Ovary (tissue), 9 donors: Measurements from ENCODE around the gene MYO5B. TPM values are rescaled to one million over a fixed set of nuclear protein-coding genes. Genes with fewer than 3 reads are reported as not detected.

ENCODE experiments used
- DNase-seq, 5 donors: peaks; one replicate each; pipeline ENCODE4 v3.0.0-alpha.2; 2019 to 2020
- H3K27ac ChIP-seq, 2 donors: fragments of 200-600 bp; one replicate each; pipeline versions ENCODE4 v1.5.1 to v1.8.0; 2019 to 2022
- H3K27me3 ChIP-seq: fragments of 200-600 bp; one replicate; pipeline ENCODE4 v1.8.0; 2022
- H3K36me3 ChIP-seq: fragments of 200-600 bp; sonication (generic); one replicate; pipeline ENCODE4 v1.5.1; 2019
- H3K4me1 ChIP-seq: one replicate; pipeline ENCODE4 v1.8.1; 2013; ENCODE audit warnings: mild to moderate bottlenecking, moderate library complexity; ENCODE audit not compliant: insufficient read depth
- H3K4me3 ChIP-seq: fragments of 200-600 bp; sonication (generic); one replicate; pipeline ENCODE4 v1.5.1; 2017
- H3K9me3 ChIP-seq, 2 donors: fragments of 200-600 bp in 1 of 2; sonication (generic) in 1 of 2; one replicate each; pipeline versions ENCODE4 v1.5.1 to v1.8.1; 2013 to 2019; ENCODE audit warnings: mild to moderate bottlenecking in 1 of 2, moderate library complexity in 1 of 2
- EP300 ChIP-seq: sonication (generic); formaldehyde crosslinking; IDR thresholded peaks from one replicate; pipeline ENCODE4 v1.6.1; 2017; ENCODE audit warnings: antibody characterized with exemption
- POLR2A ChIP-seq: fragments of 450-650 bp; IDR thresholded peaks from one replicate; pipeline ENCODE4 v1.6.1; 2017; ENCODE audit warnings: antibody characterized with exemption, mild to moderate bottlenecking, moderate library complexity
- WGBS, 3 donors: extraction: QIAGEN DNeasy Blood & Tissue Kit in 1 of 3; methylation state at CpG; one replicate each; pipeline versions ENCODE4 v1.1.5 to v1.1.7; 2013 to 2017; 5-methylcytosine and 5-hydroxymethylcytosine counted together
- intact Hi-C, 4 donors: fragments of 100-400 bp; cut with DNase I; formaldehyde crosslinking; loops; one replicate each; pipeline versions ENCODE4 v1.11.0 to v1.15.1; 2022 to 2023
- polyA plus RNA-seq, 2 donors: library from polyadenylated mRNA; stranded (reverse); fragments of 200-250 nt in 1 of 2; fragments of 350-450 nt in 1 of 2; fragmentation: Illumina TruSeq in 1 of 2; extraction: RNeasy Lipid Tissue Mini Kit (QIAGEN cat#74804) in 1 of 2; gene quantifications; one replicate each; pipeline ENCODE4 v1.2.3, GENCODE V29; 2013 to 2014
- total RNA-seq, 7 donors: library from RNA; depleted of rRNA in 2 of 7; stranded (reverse); fragments of >200 nt in 2 of 7; fragmentation: NEBNext Ultra II Directional in 3 of 7; extraction: Animal tissue kit (Norgen Biotek cat#: 25700) in 3 of 7; gene quantifications; one replicate each; pipeline versions ENCODE4 v1.1.0 to v1.2.4, GENCODE V29; 2016 to 2023
- TF ChIP-seq, protein P1 (sequence below), 3 donors: fragments of 450-650 bp in 2 of 3; fragments of 200-600 bp in 1 of 3; IDR thresholded peaks; one replicate each; pipeline versions ENCODE4 v1.5.1 to v1.8.0; 2016 to 2022; ENCODE audit warnings: antibody characterized with exemption in 3 of 3, mild to moderate bottlenecking in 1 of 3
- donor health status: DM: no; HTN: no; CAD: no; lungs with moderate emphysema.
- donor health status: DM: no; HTN: no; CAD: no.
- donor health status: Bipolar disorder and iron deficiency.
- donor health status: DM: yes; HTN: yes; CAD: no.
- donor health status: DM: no; HTN: no; CAD: no.
- donor health status: DM: yes; HTN: yes; CAD: no.

MYO5B gene
- total and polyA plus RNA-seq, 9 donors: 0.25 to 25.5 (median 1.5) TPM

DNA sequence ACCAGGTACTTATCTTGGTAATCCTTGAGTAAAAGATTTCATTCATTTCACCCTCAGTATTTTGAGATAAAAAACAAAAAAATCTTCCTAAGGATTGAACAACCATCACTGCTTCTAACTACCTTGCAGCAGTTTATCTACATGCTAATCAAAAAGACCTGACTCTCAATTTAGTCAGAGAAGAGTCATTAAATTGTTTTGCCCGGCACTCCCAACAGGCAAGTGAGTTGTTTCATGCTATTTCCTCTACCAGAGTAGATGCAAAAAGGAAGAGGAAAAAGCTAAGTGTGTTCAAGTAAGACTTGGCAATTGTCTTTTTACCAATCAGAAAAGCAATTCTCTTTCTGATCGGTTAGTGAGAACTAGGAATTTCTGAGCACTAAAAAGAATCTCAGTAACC lies 39.5 kb downstream of the MYO5B start:
- H3K4me1 ChIP-seq: no peaks in the 10 kb centered on the region
- H3K4me3 ChIP-seq: no peak overlapping the region
- TF ChIP-seq POLR2A: no peak
- TF ChIP-seq, protein P1, sequence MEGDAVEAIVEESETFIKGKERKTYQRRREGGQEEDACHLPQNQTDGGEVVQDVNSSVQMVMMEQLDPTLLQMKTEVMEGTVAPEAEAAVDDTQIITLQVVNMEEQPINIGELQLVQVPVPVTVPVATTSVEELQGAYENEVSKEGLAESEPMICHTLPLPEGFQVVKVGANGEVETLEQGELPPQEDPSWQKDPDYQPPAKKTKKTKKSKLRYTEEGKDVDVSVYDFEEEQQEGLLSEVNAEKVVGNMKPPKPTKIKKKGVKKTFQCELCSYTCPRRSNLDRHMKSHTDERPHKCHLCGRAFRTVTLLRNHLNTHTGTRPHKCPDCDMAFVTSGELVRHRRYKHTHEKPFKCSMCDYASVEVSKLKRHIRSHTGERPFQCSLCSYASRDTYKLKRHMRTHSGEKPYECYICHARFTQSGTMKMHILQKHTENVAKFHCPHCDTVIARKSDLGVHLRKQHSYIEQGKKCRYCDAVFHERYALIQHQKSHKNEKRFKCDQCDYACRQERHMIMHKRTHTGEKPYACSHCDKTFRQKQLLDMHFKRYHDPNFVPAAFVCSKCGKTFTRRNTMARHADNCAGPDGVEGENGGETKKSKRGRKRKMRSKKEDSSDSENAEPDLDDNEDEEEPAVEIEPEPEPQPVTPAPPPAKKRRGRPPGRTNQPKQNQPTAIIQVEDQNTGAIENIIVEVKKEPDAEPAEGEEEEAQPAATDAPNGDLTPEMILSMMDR (IDR thresholded peaks at IDR 0.05): no peak
- TF ChIP-seq EP300: no peak
- H3K27me3 ChIP-seq: no peaks in the 10 kb centered on the region
- H3K27ac ChIP-seq: no peak overlapping the region
- no peak for DNase-seq
- intact Hi-C loops: loop anchor here in 1 of 4 donors (10.0 kb wide), 1 partner anchor 61 kb away; no protein-coding TSS in a partner anchor
- H3K9me3 ChIP-seq: no peaks in the 10 kb centered on the region
- H3K36me3 ChIP-seq: no peaks in the 10 kb centered on the region
- 75 to 82% (median 75%) methylated on average over 2 of the region's 2 CpGs for WGBS, 3 donors

DNA sequence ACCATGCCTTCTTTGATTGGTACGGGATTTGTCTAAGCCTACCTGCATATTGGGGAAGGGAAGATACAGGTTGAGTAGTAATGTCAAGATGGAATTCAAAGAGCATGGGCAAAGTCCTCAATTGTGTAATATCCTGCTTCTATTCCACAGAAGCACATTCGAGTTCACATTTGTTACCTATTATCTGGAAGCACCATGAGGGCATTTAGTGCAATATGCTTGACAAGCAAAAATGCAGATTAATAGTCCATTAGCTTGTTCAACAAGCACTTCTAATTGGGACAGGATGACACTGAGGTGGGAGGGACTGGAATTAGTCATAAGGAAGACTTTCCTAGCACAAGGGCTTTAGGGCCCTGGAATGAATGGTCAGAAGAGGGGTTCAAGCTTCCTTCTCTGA lies 40.5 kb downstream of the MYO5B start:
- no peak overlapping the region for H3K4me3 ChIP-seq
- no peaks in the 10 kb centered on the region for H3K4me1 ChIP-seq
- WGBS, 3 donors: 62 to 69% (median 67%) methylated on average over 2 of the region's 2 CpGs
- TF ChIP-seq, protein P1 (IDR thresholded peaks at IDR 0.05): no peak
- no peak for TF ChIP-seq POLR2A
- TF ChIP-seq EP300: no peak
- intact Hi-C loops: loop anchor here in 1 of 4 donors (10.0 kb wide), 1 partner anchor 60 kb away; no protein-coding TSS in a partner anchor
- no peak overlapping the region for H3K27ac ChIP-seq
- no peaks in the 10 kb centered on the region for H3K36me3 ChIP-seq
- no peaks in the 10 kb centered on the region for H3K27me3 ChIP-seq
- no peak for DNase-seq
- H3K9me3 ChIP-seq: no peaks in the 10 kb centered on the region

DNA sequence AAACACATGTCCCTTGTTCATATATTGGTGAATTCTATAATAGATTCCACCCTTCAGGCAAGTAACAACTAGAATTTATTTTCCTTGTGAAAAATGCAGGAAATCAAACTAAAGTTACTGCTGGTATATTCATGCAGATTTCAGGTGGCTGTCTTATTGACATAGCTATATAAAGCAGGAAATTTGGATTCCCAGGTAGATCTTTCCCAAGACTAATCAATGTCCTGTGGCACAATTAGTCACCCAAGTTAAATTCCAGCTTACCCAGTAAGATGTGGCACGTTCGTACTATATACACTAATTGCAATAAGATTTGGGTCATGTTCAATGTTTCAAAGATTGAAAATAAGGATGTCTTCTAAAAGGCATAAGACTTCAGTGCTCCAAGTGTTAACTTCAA lies 42.0 kb downstream of the MYO5B start:
- TF ChIP-seq, protein P1 (IDR thresholded peaks at IDR 0.05): no peak
- no peak for TF ChIP-seq EP300
- TF ChIP-seq POLR2A: no peak
- no peaks in the 10 kb centered on the region for H3K4me1 ChIP-seq
- no peak overlapping the region for H3K27ac ChIP-seq
- intact Hi-C loops: loop anchor here in 1 of 4 donors (10.0 kb wide), 1 partner anchor 58 kb away; no protein-coding TSS in a partner anchor
- no peak for DNase-seq
- no peaks in the 10 kb centered on the region for H3K27me3 ChIP-seq
- H3K36me3 ChIP-seq: no peaks in the 10 kb centered on the region
- H3K9me3 ChIP-seq: no peaks in the 10 kb centered on the region
- no peak overlapping the region for H3K4me3 ChIP-seq
- 83 to 90% (median 87%) methylated on average over 2 of the region's 2 CpGs for WGBS, 3 donors

DNA sequence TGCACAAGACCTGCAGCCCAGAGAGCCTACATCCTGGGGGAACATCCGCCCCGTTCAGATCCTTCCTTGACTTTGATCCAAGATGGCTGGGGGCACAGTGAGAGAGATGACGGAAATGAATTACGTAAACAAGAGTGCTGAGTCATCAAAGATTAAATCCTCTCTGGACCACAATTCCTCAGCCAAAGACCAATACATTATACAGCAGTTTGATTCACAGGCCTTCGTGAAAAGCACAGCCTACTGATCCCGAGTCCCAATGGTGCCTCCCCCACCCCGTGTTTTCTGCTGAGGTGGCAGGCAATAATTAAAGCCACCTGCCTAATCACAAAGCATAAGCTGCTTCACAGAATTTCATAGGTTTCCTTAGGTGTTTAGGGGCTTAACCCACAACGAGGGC lies 43.0 kb downstream of the MYO5B start:
- Histone ChIP-seq H3K4me3 (no peak overlapping the region), H3K27ac (no peak overlapping the region), H3K36me3 (no peaks in the 10 kb centered on the region), H3K27me3 (no peaks in the 10 kb centered on the region), H3K4me1 (no peaks in the 10 kb centered on the region), H3K9me3 (no peaks in the 10 kb centered on the region)
- TF ChIP-seq EP300: no peak
- DNase-seq: no peak
- intact Hi-C loops: loop anchor here in 1 of 4 donors (10.0 kb wide), 1 partner anchor 57 kb away; no protein-coding TSS in a partner anchor
- 28 to 38% (median 37%) methylated on average over 8 of the region's 8 CpGs for WGBS, 3 donors

DNA sequence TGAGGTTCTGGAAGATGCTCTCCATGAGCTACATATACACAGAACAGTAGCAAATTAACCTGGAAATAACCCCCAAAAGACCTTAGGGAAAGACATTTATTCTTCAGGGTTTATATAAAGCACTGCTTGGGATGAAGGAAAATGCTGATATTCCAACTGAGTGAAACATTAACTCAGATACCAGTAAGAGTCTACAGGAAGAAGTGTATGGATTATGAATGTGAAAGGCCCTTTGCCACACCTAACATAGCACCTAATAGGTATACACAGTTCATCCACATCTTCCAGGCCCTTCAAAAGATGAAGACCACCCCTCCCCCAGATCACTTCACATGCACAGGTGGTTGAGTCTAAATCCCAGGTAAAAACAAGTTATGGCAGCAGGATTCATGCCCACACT lies 50.4 kb downstream of the MYO5B start:
- intact Hi-C loops: no loop called here
- H3K4me3 ChIP-seq: no peak overlapping the region
- H3K4me1 ChIP-seq: no peaks in the 10 kb centered on the region
- H3K27ac ChIP-seq: no peak overlapping the region
- no peaks in the 10 kb centered on the region for H3K9me3 ChIP-seq
- no peaks in the 10 kb centered on the region for H3K36me3 ChIP-seq
- DNase-seq: no peak
- no peaks in the 10 kb centered on the region for H3K27me3 ChIP-seq
- TF ChIP-seq EP300: no peak
- TF ChIP-seq, protein P1 (IDR thresholded peaks at IDR 0.05): no peak
- no peak for TF ChIP-seq POLR2A
